K562 (cell line): Measurements from ENCODE around the gene SLC23A2.

Experiments
- BACH1 ChIP-seq: fragments of 200-800 bp; sonication (Bioruptor generic); IDR thresholded peaks from 2 replicates; pipeline ENCODE4 v1.6.1; 2016; ENCODE audit warnings: missing genetic modification characterization, missing compliant biosample characterization
- EP300 ChIP-seq: IDR thresholded peaks from 2 replicates; pipeline ENCODE4 v1.6.1; 2012; ENCODE audit warnings: low read length, improper control_type of control experiment
- ESRRB ChIP-seq: fragments of 250-450 bp; sonication (Bioruptor Pico); IDR thresholded peaks from 2 replicates; pipeline ENCODE4 v1.5.0; 2020; ENCODE audit warnings: mild to moderate bottlenecking, moderate library complexity, borderline replicate concordance
- MAZ ChIP-seq, 2 experiments: fragments of 450-650 bp in 1 of 2; sonication (generic) in 1 of 2; formaldehyde crosslinking; IDR thresholded peaks in 1 of 2; conservative IDR thresholded peaks in 1 of 2; 2 replicates each; pipeline versions ENCODE4 v1.4.0 to v1.5.0; 2020; ENCODE audit warnings: mild to moderate bottlenecking in 1 of 2, missing genetic modification reagents in 1 of 2
- MTA1 ChIP-seq: fragments of 450-650 bp; IDR thresholded peaks from 2 replicates; pipeline ENCODE4 v1.6.1; 2017; ENCODE audit warnings: borderline replicate concordance
- POLR2A ChIP-seq: fragments of 450-650 bp; conservative IDR thresholded peaks from 2 replicates; pipeline ENCODE4 v1.6.1; 2016
- SMAD1 ChIP-seq: fragments of 150-350 bp; IDR thresholded peaks from 2 replicates; pipeline ENCODE4 v1.6.1; 2014; ENCODE audit warnings: low read length, low read depth; ENCODE audit not compliant: partially characterized antibody
- SMC3 ChIP-seq: conservative IDR thresholded peaks from 2 replicates; pipeline ENCODE4 v1.6.1; 2011; ENCODE audit warnings: low read depth, low read length, improper control_type of control experiment; ENCODE audit not compliant: insufficient read depth
- ZFX ChIP-seq: sonication (generic); formaldehyde crosslinking; IDR thresholded peaks from 2 replicates; pipeline ENCODE4 v1.8.0; 2022; ENCODE audit warnings: mild to moderate bottlenecking, missing genetic modification reagents, moderate library complexity
- ZNF274 ChIP-seq: IDR thresholded peaks from 2 replicates; pipeline ENCODE4 v1.6.1; 2011; ENCODE audit warnings: low read depth, mild to moderate bottlenecking, low read length, moderate library complexity, borderline replicate concordance
- ZNF76 ChIP-seq: fragments of 250-450 bp; sonication (Bioruptor Pico); IDR thresholded peaks from 2 replicates; pipeline ENCODE4 v1.4.0; 2020; ENCODE audit warnings: mild to moderate bottlenecking, moderate library complexity, borderline replicate concordance
- TF ChIP-seq, protein P1 (sequence below), 3 experiments: IDR thresholded peaks in 2 of 3; conservative IDR thresholded peaks in 1 of 3; 2 replicates each; pipeline ENCODE4 v1.5.1; 2011 to 2012; ENCODE audit warnings: low read length in 3 of 3, mild to moderate bottlenecking in 3 of 3, control low read depth in 2 of 3, improper control_type of control experiment in 1 of 3, inconsistent platforms in 1 of 3, low read depth in 1 of 3, mixed read lengths in 1 of 3, moderate library complexity in 1 of 3; ENCODE audit not compliant: insufficient read depth in 2 of 3
- TF ChIP-seq, protein P2 (sequence below): fragments of 450-650 bp; IDR thresholded peaks from 2 replicates; pipeline ENCODE4 v1.6.1; 2016; ENCODE audit warnings: missing biosample characterization, missing genetic modification characterization
- TF ChIP-seq, protein P3 (sequence below): sonication (generic); formaldehyde crosslinking; IDR thresholded peaks from 2 replicates; pipeline ENCODE4 v1.9.0; 2022; ENCODE audit warnings: mild to moderate bottlenecking, missing genetic modification reagents

DNA sequence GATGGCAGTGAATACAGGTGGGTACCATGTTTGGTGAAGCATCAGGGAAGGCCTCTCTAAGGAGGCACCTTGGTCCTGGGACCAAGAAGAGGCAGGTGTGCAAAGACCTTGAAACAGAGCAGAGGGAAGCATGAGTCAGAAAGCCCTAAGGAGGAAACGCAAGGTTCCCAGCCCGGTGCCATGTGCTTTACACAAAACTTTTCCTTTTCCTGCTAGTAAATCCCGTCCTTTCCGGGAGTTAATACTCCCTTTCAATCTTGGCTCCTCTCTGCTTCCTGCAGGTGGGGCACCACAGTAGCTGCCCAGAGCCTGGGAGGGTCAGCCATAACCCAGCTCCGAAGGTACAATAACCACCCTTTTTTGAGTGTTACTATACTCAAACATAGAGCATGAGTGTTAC lies 19.4 kb upstream of the SLC23A2 start:
- no peak for TF ChIP-seq POLR2A
- TF ChIP-seq, protein P1, sequence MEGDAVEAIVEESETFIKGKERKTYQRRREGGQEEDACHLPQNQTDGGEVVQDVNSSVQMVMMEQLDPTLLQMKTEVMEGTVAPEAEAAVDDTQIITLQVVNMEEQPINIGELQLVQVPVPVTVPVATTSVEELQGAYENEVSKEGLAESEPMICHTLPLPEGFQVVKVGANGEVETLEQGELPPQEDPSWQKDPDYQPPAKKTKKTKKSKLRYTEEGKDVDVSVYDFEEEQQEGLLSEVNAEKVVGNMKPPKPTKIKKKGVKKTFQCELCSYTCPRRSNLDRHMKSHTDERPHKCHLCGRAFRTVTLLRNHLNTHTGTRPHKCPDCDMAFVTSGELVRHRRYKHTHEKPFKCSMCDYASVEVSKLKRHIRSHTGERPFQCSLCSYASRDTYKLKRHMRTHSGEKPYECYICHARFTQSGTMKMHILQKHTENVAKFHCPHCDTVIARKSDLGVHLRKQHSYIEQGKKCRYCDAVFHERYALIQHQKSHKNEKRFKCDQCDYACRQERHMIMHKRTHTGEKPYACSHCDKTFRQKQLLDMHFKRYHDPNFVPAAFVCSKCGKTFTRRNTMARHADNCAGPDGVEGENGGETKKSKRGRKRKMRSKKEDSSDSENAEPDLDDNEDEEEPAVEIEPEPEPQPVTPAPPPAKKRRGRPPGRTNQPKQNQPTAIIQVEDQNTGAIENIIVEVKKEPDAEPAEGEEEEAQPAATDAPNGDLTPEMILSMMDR (IDR thresholded peaks at IDR 0.05 in 2 of 3, conservative IDR thresholded peaks at IDR 0.05 in 1 of 3; ENCODE audit: insufficient read depth in 2 of 3, low read depth in 1 of 3, low read length in 3 of 3), result no peak
- TF ChIP-seq ZNF76, result no peak
- no peak for TF ChIP-seq EP300
- TF ChIP-seq BACH1 (tag), result no peak
- TF ChIP-seq, protein P2, sequence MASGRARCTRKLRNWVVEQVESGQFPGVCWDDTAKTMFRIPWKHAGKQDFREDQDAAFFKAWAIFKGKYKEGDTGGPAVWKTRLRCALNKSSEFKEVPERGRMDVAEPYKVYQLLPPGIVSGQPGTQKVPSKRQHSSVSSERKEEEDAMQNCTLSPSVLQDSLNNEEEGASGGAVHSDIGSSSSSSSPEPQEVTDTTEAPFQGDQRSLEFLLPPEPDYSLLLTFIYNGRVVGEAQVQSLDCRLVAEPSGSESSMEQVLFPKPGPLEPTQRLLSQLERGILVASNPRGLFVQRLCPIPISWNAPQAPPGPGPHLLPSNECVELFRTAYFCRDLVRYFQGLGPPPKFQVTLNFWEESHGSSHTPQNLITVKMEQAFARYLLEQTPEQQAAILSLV, result no peak
- TF ChIP-seq, protein P3, sequence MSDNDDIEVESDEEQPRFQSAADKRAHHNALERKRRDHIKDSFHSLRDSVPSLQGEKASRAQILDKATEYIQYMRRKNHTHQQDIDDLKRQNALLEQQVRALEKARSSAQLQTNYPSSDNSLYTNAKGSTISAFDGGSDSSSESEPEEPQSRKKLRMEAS (CRISPR knock-in tag), result no peak
- TF ChIP-seq MTA1, result no peak
- no peak for TF ChIP-seq MAZ (CRISPR knock-in tag; conservative IDR thresholded peaks at IDR 0.05 in 1 of 2, IDR thresholded peaks at IDR 0.05 in 1 of 2)
- TF ChIP-seq ZFX (CRISPR knock-in tag), result no peak
- no peak for TF ChIP-seq ESRRB (CRISPR knock-in tag)
- TF ChIP-seq ZNF274, result no peak
- TF ChIP-seq SMC3, result no peak
- TF ChIP-seq SMAD1, result no peak
